Forelimb muscle (tissue), 1 donor: ENCODE data around the gene ACRBP. TPM values are rescaled to one million over a fixed set of nuclear protein-coding genes. Genes with fewer than 3 reads are reported as not detected.
"Not testable (repeated sequence)": the region's sequence is repeated elsewhere in the genome, so short reads cannot be mapped to it uniquely, and the experiment has no call there.

Experiments
- DNase-seq: peaks from one replicate; pipeline ENCODE4 v3.0.0-alpha.2; 2013; ENCODE audit warnings: low read depth
- polyA plus RNA-seq: library from polyadenylated mRNA; unstranded; fragments of 120-200 nt; gene quantifications from one replicate; pipeline ENCODE4 v1.2.1, GENCODE V29; 2013; ENCODE audit not compliant: insufficient read length

The ACRBP gene
- polyA plus RNA-seq, 1 donor: 2.0 TPM

DNA sequence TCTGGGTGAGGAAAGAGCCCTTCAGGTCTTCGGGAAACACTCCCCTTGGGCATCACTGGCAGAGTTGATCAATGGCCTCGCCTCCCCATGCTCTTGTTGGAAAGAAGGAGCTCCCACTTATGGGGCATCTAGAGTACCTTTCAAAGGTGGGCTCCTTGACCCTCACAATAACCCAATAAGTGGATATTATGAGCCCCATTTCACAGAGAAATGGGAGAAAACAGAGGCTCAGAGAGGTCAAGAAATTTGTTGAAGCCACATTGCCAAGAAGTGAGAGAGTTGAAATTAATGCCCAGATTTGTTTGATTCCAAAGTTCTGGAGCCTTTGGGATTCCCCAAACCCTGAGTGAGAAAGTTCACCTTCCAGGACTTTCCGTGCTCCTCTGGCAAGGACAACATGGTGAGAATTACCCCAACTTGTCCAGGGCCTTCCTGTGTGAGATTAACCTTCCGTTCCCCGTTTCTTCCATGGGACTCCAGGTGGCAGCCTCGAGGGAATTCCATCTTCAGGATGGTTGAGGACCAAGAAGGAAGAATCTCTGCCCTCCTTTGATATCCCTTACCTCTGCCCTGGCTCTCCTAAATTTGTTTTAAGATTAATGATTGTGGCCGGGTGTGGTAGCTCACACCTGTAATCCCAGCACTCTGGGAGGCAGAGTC, 32.6 kb downstream of the ACRBP start:
- DNase-seq: no peak

- peak; percentile 91 for DNase-seq
Observed at GRCh38 chr12:6613776-6614512, 33.3 kb downstream of the ACRBP start.

GRCh38 chr12:6613015-6613775, 34.0 kb downstream of the ACRBP start:
- no peak for DNase-seq

GRCh38 chr12:6612652-6613014, 34.6 kb downstream of the ACRBP start:
- no peak for DNase-seq

GRCh38 chr12:6612247-6612646, 35.0 kb downstream of the ACRBP start:
- DNase-seq: no peak

DNA sequence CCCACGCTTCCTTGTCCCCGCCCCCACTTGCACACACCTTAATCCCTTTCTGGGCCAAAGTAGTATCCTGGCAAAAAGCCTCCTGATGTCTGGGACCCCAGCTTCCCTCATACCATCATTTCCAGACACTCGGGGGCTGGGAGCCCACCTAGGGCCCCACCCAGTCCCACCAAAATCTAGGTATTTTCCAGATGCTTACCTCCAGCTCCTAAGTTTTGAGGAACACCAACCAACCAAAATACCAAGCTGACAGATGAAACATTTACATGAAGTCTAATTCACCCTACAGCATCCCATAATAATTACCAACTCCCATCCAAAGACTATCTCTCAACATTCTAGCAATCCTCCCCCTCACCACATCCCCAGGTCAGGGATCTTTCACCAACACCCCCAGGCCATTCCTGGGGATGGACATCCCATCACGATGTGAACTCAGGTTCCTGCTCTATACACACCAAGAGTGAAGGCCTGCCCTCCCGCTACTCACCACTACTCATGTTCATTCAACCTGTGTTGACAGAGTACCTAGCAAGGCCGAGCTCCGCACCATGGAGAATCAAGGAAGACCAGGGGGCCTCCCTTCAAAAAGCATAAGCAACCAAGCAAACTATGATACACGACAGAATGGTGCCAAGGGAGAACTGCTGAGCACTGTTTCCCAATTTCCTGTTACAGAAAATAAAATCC, 38.5 kb downstream of the ACRBP start:
- no peak for DNase-seq

GRCh38 chr12:6607751-6608591, 39.3 kb downstream of the ACRBP start:
- no peak for DNase-seq

- DNase-seq: no peak
Observed at GRCh38 chr12:6606331-6607131, 40.7 kb downstream of the ACRBP start.

DNA sequence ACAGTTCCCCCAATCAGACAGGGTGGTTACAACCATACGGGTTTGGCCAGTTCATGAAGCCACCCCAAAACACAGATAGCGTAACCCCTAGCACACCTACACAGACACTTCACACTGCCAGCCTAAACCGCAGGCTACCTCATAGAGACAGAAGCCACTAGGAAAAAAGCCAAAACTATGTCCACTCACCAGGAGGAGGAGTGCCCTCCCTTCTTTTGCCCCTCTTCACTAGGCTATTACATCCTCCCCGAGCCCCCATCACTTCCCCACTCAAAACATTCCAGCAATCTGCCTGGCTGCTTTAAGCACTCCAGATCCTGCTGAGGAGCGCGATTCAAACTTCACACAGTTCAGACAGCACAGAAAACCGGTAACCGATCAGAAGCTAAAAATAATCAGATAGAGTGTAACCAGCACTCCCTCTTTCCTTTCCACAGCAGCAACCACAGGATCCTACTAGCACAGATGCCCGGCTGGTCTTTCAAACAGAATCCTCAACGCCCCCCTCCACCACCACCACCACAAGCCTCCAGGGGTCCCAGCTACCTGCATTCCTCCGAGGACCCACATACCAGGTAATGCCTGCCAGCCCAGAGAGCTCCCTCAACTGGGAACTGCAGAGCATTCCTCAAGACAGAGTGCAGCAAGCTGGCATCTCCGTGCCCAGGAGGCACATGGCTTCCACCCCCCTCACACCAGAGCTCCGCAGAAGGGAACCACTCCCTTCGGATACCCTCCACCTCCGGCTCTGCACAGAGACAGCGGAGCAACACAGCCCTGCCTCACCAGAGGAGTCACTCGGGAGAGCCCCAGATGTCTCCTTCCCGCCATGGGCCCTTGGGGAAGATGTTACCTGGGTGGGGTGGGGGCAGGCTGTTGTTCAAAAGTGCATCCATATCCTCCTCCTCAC, 41.6 kb downstream of the ACRBP start:
- no peak for DNase-seq

GRCh38 chr12:6604259-6605029, 42.8 kb downstream of the ACRBP start:
- no peak for DNase-seq

- no peak for DNase-seq
Observed at GRCh38 chr12:6603095-6603567, 44.1 kb downstream of the ACRBP start.

DNA sequence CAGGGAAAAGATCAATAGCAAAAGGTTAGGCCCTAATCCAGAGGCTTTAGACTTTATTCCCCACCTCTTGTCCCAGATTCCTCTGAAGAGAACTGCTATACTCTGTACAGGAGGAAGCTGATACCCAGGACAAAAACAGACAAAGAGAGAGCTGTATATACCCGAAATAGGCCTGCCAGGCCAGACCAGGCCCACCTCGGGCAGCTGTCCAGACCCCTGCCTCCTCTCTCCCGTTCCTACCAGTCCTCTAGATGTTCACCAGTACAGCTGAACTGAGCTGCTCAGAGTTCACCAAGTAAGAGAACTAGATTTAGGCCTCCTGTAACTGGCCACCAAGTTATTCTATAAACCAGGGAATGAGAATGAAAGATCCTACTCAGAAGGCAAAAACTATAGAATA, 44.7 kb downstream of the ACRBP start:
- no peak for DNase-seq

DNA sequence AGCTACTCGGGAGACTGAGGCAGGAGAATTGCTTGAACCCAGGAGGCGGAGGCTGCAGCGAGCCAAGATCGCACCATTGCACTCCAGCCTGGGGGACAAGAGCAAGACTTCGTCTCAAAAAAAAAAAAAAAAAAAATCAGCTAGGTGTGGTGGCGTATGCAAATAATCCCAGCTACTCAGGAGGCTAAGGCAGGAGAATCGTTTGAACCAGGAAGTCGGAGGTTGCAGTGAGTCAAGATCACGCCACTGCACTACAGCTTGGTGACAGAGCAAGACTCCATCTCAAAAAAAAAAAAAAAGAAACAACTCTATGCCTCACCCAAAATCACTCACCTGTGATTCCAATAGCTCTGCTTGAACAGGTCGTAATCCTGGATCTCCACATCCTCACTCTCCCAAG, 51.6 kb downstream of the ACRBP start:
- DNase-seq: not testable (repeated sequence)

DNA sequence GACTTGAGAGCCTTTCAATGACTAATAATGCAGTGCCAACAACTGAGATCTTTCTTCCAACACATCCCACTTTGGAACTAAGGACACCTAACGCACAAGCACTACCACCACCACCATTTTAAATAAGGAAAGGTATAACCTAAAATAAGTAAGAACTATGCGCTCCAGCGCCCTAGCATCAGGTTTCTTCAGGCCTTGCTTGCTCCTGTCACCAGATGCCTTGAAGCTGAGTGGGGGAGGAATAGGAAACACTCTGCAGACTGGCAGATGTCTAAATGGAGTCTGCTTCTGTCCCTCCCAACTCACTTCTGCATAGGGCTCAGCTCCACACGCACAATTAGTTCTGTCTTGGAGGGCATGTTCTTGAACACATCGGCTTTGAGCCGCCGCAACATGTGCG, 55.1 kb downstream of the ACRBP start:
- no peak for DNase-seq
